PC-9 (cell line): ENCODE results near the gene CIITA. TPM values are rescaled to one million over a fixed set of nuclear protein-coding genes. Genes with fewer than 3 reads are reported as not detected.

Source experiments
- BruUV-seq: library from RNA; stranded (reverse); fragments of 400-500 nt; replicated peaks from 2 replicates; lab custom pipeline; 2021; lab: Mats Ljungman, UMichigan
- CTCF ChIA-PET: fragments of 300-600 bp; sonication (Branson Sonifier 250); formaldehyde crosslinking; loops from one replicate; lab custom pipeline; 2022; ENCODE audit warnings: antibody characterized with exemption; lab: Charles Lee
- POLR2A ChIA-PET: fragments of 300-600 bp; sonication (Branson Sonifier 250); formaldehyde crosslinking; loops from one replicate; lab custom pipeline; 2022; ENCODE audit warnings: antibody characterized with exemption; ENCODE audit not compliant: unreplicated experiment; lab: Charles Lee
- DNase-seq, 2 experiments: peaks; one replicate each; pipeline versions ENCODE4 v3.0.0 to v3.0.0-alpha.2; 2015 to 2022; ENCODE audit warnings: mixed read lengths in 1 of 2
- H2AFZ ChIP-seq: fragments of 200-600 bp; sonication (generic); 2 replicates; pipeline ENCODE4 v1.8.1; 2017; ENCODE audit warnings: antibody characterized with exemption
- H3F3A ChIP-seq: fragments of 200-600 bp; sonication (generic); 2 replicates; pipeline ENCODE4 v1.8.1; 2017; ENCODE audit warnings: antibody characterized with exemption, mild to moderate bottlenecking, low read depth; ENCODE audit not compliant: insufficient read depth
- H3K27ac ChIP-seq: fragments of 200-600 bp; sonication (generic); 2 replicates; pipeline ENCODE4 v1.6.1; 2016; ENCODE audit warnings: mixed run types
- H3K27me3 ChIP-seq: fragments of 200-600 bp; sonication (generic); 2 replicates; pipeline ENCODE4 v1.6.1; 2016; ENCODE audit warnings: low read depth, mixed run types; ENCODE audit not compliant: insufficient read depth
- H3K36me3 ChIP-seq: fragments of 200-600 bp; sonication (generic); 2 replicates; pipeline ENCODE4 v1.6.1; 2016; ENCODE audit warnings: low read depth, mixed run types
- H3K4me1 ChIP-seq: fragments of 200-600 bp; sonication (generic); replicated peaks from 2 replicates; pipeline ENCODE4 v1.6.1; 2016; ENCODE audit warnings: mixed run types; ENCODE audit not compliant: insufficient read depth
- H3K4me2 ChIP-seq: fragments of 200-600 bp; sonication (generic); 2 replicates; pipeline ENCODE4 v1.6.1; 2017; ENCODE audit warnings: mixed run types
- H3K4me3 ChIP-seq: fragments of 200-600 bp; sonication (generic); 2 replicates; pipeline ENCODE4 v1.6.1; 2016; ENCODE audit warnings: mixed run types
- H3K79me2 ChIP-seq: fragments of 200-600 bp; sonication (generic); 2 replicates; pipeline ENCODE4 v1.6.1; 2017; ENCODE audit warnings: low read depth, mixed run types
- H3K9me2 ChIP-seq: fragments of 200-600 bp; sonication (generic); 2 replicates; pipeline ENCODE4 v1.8.1; 2017; ENCODE audit warnings: mild to moderate bottlenecking; ENCODE audit not compliant: insufficient read depth
- H3K9me3 ChIP-seq: fragments of 200-600 bp; sonication (generic); 2 replicates; pipeline ENCODE4 v1.8.1; 2016; ENCODE audit warnings: low read depth; ENCODE audit not compliant: insufficient read depth
- H4K20me1 ChIP-seq: fragments of 200-600 bp; sonication (generic); 2 replicates; pipeline ENCODE4 v1.8.1; 2017; ENCODE audit not compliant: insufficient read depth
- EZH2 ChIP-seq: fragments of 200-600 bp; sonication (generic); IDR thresholded peaks from 2 replicates; pipeline ENCODE4 v1.8.0; 2017; ENCODE audit warnings: antibody characterized with exemption, low read depth
- intact Hi-C: fragments of 100-400 bp; cut with micrococcal nuclease; formaldehyde crosslinking; loops from one replicate; pipeline ENCODE4 v1.10.0; 2022; ENCODE audit not compliant: unreplicated experiment
- total RNA-seq: library from RNA; stranded (reverse); gene quantifications from 2 replicates; pipeline ENCODE4 v1.2.3, GENCODE V29; 2021
- TF ChIP-seq, protein P1 (sequence below): fragments of 200-600 bp; sonication (generic); conservative IDR thresholded peaks from 2 replicates; pipeline ENCODE4 v1.6.1; 2017; ENCODE audit warnings: mixed run types, antibody characterized with exemption, mild to moderate bottlenecking, moderate library complexity

CIITA gene
- total RNA-seq, 1 experiment from 2014 or later, result 1.7 TPM

DNA sequence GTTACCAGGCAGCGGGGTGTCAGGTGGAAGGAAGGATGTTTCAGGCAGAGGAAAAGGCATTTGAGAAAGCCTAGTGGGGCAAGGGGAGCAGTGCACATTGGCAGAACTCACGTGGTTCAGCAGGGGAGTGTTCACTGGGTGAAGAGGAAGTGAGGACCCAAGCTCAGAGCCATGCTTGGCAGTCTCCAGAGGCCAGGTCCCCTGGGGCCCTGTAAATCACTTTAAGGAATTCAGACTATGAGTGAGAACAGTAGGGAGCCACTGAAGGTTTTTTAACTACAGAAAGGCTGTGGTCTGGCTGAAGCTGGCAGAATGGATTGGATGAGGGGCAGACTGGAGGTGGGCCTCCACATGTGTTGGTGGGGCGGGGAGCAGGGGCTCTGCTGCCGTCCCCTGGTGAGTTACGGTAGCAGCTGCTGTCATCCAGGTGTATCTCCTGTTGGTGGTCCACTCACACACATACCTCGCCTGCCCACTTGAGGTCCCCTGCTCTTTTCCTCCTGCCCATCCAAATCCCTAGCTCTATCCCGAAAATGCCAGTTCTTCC lies 72.5 kb downstream of the CIITA start:
- no peaks in the 10 kb centered on the region for H3K9me3 ChIP-seq
- H3K4me1 ChIP-seq, result peaks cover 45% of the 10 kb centered on the region
- H3K9me2 ChIP-seq, result no peaks in the 10 kb centered on the region
- H3K36me3 ChIP-seq, result no peaks in the 10 kb centered on the region
- no peak overlapping the region for H3K4me3 ChIP-seq
- DNase-seq, result peak; percentile 42 to 79
- POLR2A ChIA-PET, result no interaction called here
- CTCF ChIA-PET, result interaction anchor here (0.7 kb wide), 1 partner anchor 769 kb away, joined by 3 read pairs; no protein-coding TSS in a partner anchor
- H2AFZ ChIP-seq, result no peak overlapping the region
- TF ChIP-seq, protein P1, sequence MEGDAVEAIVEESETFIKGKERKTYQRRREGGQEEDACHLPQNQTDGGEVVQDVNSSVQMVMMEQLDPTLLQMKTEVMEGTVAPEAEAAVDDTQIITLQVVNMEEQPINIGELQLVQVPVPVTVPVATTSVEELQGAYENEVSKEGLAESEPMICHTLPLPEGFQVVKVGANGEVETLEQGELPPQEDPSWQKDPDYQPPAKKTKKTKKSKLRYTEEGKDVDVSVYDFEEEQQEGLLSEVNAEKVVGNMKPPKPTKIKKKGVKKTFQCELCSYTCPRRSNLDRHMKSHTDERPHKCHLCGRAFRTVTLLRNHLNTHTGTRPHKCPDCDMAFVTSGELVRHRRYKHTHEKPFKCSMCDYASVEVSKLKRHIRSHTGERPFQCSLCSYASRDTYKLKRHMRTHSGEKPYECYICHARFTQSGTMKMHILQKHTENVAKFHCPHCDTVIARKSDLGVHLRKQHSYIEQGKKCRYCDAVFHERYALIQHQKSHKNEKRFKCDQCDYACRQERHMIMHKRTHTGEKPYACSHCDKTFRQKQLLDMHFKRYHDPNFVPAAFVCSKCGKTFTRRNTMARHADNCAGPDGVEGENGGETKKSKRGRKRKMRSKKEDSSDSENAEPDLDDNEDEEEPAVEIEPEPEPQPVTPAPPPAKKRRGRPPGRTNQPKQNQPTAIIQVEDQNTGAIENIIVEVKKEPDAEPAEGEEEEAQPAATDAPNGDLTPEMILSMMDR, result no peak
- no peak for TF ChIP-seq EZH2
- peaks cover 8% of the 10 kb centered on the region; the same call in 1 of the 2 replicates for H4K20me1 ChIP-seq
- H3K27me3 ChIP-seq, result no peaks in the 10 kb centered on the region
- H3K4me2 ChIP-seq, result peak overlapping the region; percentile 54
- peaks cover 13% of the 10 kb centered on the region for H3F3A ChIP-seq
- peak overlapping the region; percentile 41 for H3K27ac ChIP-seq
- no TSS peak for BruUV-seq
- H3K79me2 ChIP-seq, result peaks cover 54% of the 10 kb centered on the region
- intact Hi-C loops, result no loop called here

DNA sequence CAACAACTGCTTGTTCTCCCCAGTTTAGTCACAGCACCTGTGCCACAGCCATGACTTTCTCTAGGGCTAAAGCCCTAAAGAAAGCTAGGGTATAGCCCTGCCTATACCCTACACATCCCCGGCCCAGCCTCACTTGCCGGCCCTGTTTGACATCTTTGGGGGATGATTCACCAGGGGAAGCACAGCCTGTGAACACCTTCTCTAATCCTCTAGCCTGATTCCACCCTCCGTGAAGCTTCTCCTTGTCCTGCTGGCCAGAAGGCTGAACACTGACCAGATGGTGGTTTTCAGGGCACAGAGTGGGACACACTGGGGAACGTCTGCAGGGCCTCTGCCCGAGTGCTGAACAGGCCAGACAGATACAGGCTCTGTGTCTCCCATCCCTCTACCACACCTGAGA lies 73.4 kb downstream of the CIITA start:
- Histone ChIP-seq H2AFZ (no peak overlapping the region), H3K9me2 (no peaks in the 10 kb centered on the region), H3K27ac (peak overlapping the region; percentile 41), H3K4me1 (peaks cover 40% of the 10 kb centered on the region), H3K79me2 (peaks cover 45% of the 10 kb centered on the region), H3K4me3 (no peak overlapping the region), H3K9me3 (no peaks in the 10 kb centered on the region), H3K4me2 (peak overlapping the region; percentile 54), H3K36me3 (no peaks in the 10 kb centered on the region), H3K27me3 (no peaks in the 10 kb centered on the region), H3F3A (peaks cover 13% of the 10 kb centered on the region), H4K20me1 (peaks cover 9% of the 10 kb centered on the region; the same call in 1 of the 2 replicates)
- POLR2A ChIA-PET, result no interaction called here
- intact Hi-C loops, result loop anchor here (5.0 kb wide), 2 partner anchors 762 to 862 kb away; no protein-coding TSS in a partner anchor
- CTCF ChIA-PET, result interaction anchor here (0.5 to 1.2 kb wide), 4 partner anchors 8 to 324 kb away, joined by 3 to 6 read pairs (median 4); partner anchors contain the start of gene DEXI
- peak; percentile 70 to 79 for DNase-seq
- BruUV-seq, result no TSS peak
- TF ChIP-seq, protein P1, result no peak
- TF ChIP-seq EZH2, result no peak

DNA sequence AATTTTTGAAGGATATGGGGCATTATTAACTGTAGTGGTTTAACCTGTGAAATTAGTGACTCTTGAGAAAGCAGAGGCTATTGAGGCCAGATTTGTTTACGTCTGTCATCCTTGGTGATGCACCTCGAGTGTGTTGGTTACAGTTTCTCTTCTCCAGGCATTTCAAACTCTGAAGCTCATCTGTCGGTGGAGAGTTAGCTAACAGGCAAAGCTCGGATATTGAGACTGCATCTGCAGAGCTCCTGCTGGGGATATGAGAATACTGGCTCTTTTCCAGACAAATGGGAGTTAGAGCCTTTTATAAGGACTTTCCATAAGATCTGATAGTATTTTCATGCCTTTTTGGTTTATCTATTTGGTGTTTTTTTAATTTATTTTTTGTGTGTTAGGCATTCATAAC lies 74.0 kb downstream of the CIITA start:
- intact Hi-C loops, result loop anchor here (5.0 kb wide), 2 partner anchors 761 to 861 kb away; no protein-coding TSS in a partner anchor
- Histone ChIP-seq H3K27ac (no peak overlapping the region), H3F3A (peaks cover 13% of the 10 kb centered on the region), H4K20me1 (peaks cover 9% of the 10 kb centered on the region; the same call in 1 of the 2 replicates), H3K27me3 (no peaks in the 10 kb centered on the region), H3K4me2 (peak overlapping the region; percentile 54), H3K4me1 (peaks cover 34% of the 10 kb centered on the region), H3K4me3 (no peak overlapping the region), H3K9me2 (no peaks in the 10 kb centered on the region), H3K36me3 (no peaks in the 10 kb centered on the region), H2AFZ (no peak overlapping the region), H3K9me3 (no peaks in the 10 kb centered on the region), H3K79me2 (peaks cover 38% of the 10 kb centered on the region)
- no peak for DNase-seq
- no peak for TF ChIP-seq EZH2
- TF ChIP-seq, protein P1, result no peak
- POLR2A ChIA-PET, result interaction anchor here (0.5 kb wide), 1 partner anchor 305 kb away, joined by 4 read pairs; the partner anchor contains the start of gene SOCS1
- no TSS peak for BruUV-seq
- CTCF ChIA-PET, result interaction anchor here (1.2 kb wide), 1 partner anchor 9 kb away, joined by 3 read pairs; the partner anchor contains the start of gene DEXI
